Measurements from ENCODE around the gene AGBL4.

The AGBL4 gene

GRCh38 chr1:48765335-48765734, 1258.4 kb downstream of the AGBL4 start:
- TF ChIP-seq CTCF (IDR thresholded peaks at IDR 0.05; ENCODE audit: low read depth, low read length, missing control alignments) = no peak
- H3K4me3 ChIP-seq (replicated peaks; ENCODE audit: low read depth, low read length) = no peak overlapping the region
- DNase-seq (ENCODE audit: extremely low read depth, low read depth) = no peak

GRCh38 chr1:48761986-48762385, 1261.8 kb downstream of the AGBL4 start:
- DNase-seq (ENCODE audit: extremely low read depth, low read depth) = no peak
- no peak overlapping the region for H3K4me3 ChIP-seq (replicated peaks; ENCODE audit: low read depth, low read length)

GRCh38 chr1:48761411-48761810, 1262.3 kb downstream of the AGBL4 start:
- H3K4me3 ChIP-seq (replicated peaks; ENCODE audit: low read depth, low read length) = no peak overlapping the region
- no peak for TF ChIP-seq CTCF (IDR thresholded peaks at IDR 0.05; ENCODE audit: low read depth, low read length, missing control alignments)
- DNase-seq (ENCODE audit: extremely low read depth, low read depth) = no peak

More at GRCh38 chr1:48761986-48762385, 1261.8 kb downstream of the AGBL4 start:
- TF ChIP-seq CTCF (IDR thresholded peaks at IDR 0.05; ENCODE audit: low read depth, low read length, missing control alignments) = no peak

GRCh38 chr1:48760857-48761256, 1262.9 kb downstream of the AGBL4 start:
- TF ChIP-seq CTCF (IDR thresholded peaks at IDR 0.05; ENCODE audit: low read depth, low read length, missing control alignments) = no peak
- DNase-seq (ENCODE audit: extremely low read depth, low read depth) = no peak
- no peak overlapping the region for H3K4me3 ChIP-seq (replicated peaks; ENCODE audit: low read depth, low read length)

GRCh38 chr1:48758976-48759375, 1264.8 kb downstream of the AGBL4 start:
- no peak for TF ChIP-seq CTCF (IDR thresholded peaks at IDR 0.05; ENCODE audit: low read depth, low read length, missing control alignments)
- no peak overlapping the region for H3K4me3 ChIP-seq (replicated peaks; ENCODE audit: low read depth, low read length)
- no peak for DNase-seq (ENCODE audit: extremely low read depth, low read depth)

- no peak overlapping the region for H3K4me3 ChIP-seq (replicated peaks; ENCODE audit: low read depth, low read length)
- DNase-seq (ENCODE audit: extremely low read depth, low read depth) = no peak
- TF ChIP-seq CTCF (IDR thresholded peaks at IDR 0.05; ENCODE audit: low read depth, low read length, missing control alignments) = no peak
Measured at GRCh38 chr1:48757363-48757762, 1266.4 kb downstream of the AGBL4 start.

- no peak for DNase-seq (ENCODE audit: extremely low read depth, low read depth)
- TF ChIP-seq CTCF (IDR thresholded peaks at IDR 0.05; ENCODE audit: low read depth, low read length, missing control alignments) = no peak
- no peak overlapping the region for H3K4me3 ChIP-seq (replicated peaks; ENCODE audit: low read depth, low read length)
Measured at GRCh38 chr1:48756683-48757316, 1267.0 kb downstream of the AGBL4 start.
